GM12878 (cell line): Measurements from ENCODE around the gene UBAC2.

Experiments used
- ATF3 ChIP-seq: IDR thresholded peaks from 2 replicates; pipeline ENCODE4 v1.6.1; 2011; ENCODE audit warnings: low read depth, mild to moderate bottlenecking, low read length, moderate library complexity, borderline replicate concordance; ENCODE audit errors: extremely low read depth
- CTCF ChIP-seq, 3 experiments: IDR thresholded peaks in 2 of 3; conservative IDR thresholded peaks in 1 of 3; 2 replicates each; pipeline ENCODE4 v1.5.1; 2011; ENCODE audit warnings: low read depth in 3 of 3, low read length in 3 of 3, mild to moderate bottlenecking in 3 of 3, control low read depth in 2 of 3, moderate library complexity in 2 of 3, inconsistent platforms in 1 of 3, mixed read lengths in 1 of 3; ENCODE audit not compliant: control insufficient read depth in 2 of 3, insufficient read depth in 1 of 3; ENCODE audit errors: extremely low read depth in 1 of 3
- E2F4 ChIP-seq: IDR thresholded peaks from 2 replicates; pipeline ENCODE4 v1.6.1; 2012; ENCODE audit warnings: low read depth, low read length, improper control_type of control experiment
- EZH2 ChIP-seq: IDR thresholded peaks from 2 replicates; pipeline ENCODE4 v1.6.1; 2012; ENCODE audit warnings: low read depth, mild to moderate bottlenecking, control low read depth, inconsistent platforms, low read length, borderline replicate concordance; ENCODE audit not compliant: control insufficient read depth
- MAX ChIP-seq: IDR thresholded peaks from 2 replicates; pipeline ENCODE4 v1.6.1; 2012; ENCODE audit warnings: low read depth, low read length, improper control_type of control experiment
- MXI1 ChIP-seq: fragments of 150-350 bp; IDR thresholded peaks from 2 replicates; pipeline ENCODE4 v1.6.1; 2011; ENCODE audit warnings: low read depth, mild to moderate bottlenecking, inconsistent platforms, low read length, improper control_type of control experiment
- SMAD1 ChIP-seq: fragments of 450-650 bp; IDR thresholded peaks from 2 replicates; pipeline ENCODE4 v1.6.1; 2018; ENCODE audit warnings: mild to moderate bottlenecking, low read depth; ENCODE audit not compliant: partially characterized antibody
- TAF1 ChIP-seq: IDR thresholded peaks from 2 replicates; pipeline ENCODE4 v1.6.1; 2011; ENCODE audit warnings: mild to moderate bottlenecking, low read depth, low read length, borderline replicate concordance
- YY1 ChIP-seq: IDR thresholded peaks from 2 replicates; pipeline ENCODE4 v1.6.1; 2011; ENCODE audit warnings: low read depth, mild to moderate bottlenecking, low read length

- TF ChIP-seq MXI1 (no peak), ATF3 (no peak), CTCF (IDR thresholded peaks at IDR 0.05 in 2 of 3, conservative IDR thresholded peaks at IDR 0.05 in 1 of 3; ENCODE audit: control insufficient read depth in 2 of 3, extremely low read depth in 1 of 3, insufficient read depth in 1 of 3, low read depth in 3 of 3, low read length in 3 of 3) (no peak), YY1 (no peak), TAF1 (no peak), EZH2 (no peak), E2F4 (no peak), MAX (no peak), SMAD1 (no peak)
Observed at GRCh38 chr13:99290894-99291293, 90.2 kb downstream of the UBAC2 start.
